OCI-LY1 (cell line): ENCODE data around the gene TMEM26.

Experiments
- EZH2 ChIP-seq: fragments of 200-600 bp; sonication (generic), shearing (Covaris generic); IDR thresholded peaks from 2 replicates; pipeline ENCODE4 v1.8.0; 2017; ENCODE audit warnings: borderline replicate concordance, mixed run types, mild to moderate bottlenecking, antibody characterized with exemption, low read length, moderate library complexity, mixed read lengths
- TF ChIP-seq, protein P1 (sequence below): fragments of 200-600 bp; sonication (generic), shearing (Covaris generic); IDR thresholded peaks from 2 replicates; pipeline ENCODE4 v1.5.1; 2017; ENCODE audit warnings: mild to moderate bottlenecking, antibody characterized with exemption, low read length, moderate library complexity, mixed read lengths

DNA sequence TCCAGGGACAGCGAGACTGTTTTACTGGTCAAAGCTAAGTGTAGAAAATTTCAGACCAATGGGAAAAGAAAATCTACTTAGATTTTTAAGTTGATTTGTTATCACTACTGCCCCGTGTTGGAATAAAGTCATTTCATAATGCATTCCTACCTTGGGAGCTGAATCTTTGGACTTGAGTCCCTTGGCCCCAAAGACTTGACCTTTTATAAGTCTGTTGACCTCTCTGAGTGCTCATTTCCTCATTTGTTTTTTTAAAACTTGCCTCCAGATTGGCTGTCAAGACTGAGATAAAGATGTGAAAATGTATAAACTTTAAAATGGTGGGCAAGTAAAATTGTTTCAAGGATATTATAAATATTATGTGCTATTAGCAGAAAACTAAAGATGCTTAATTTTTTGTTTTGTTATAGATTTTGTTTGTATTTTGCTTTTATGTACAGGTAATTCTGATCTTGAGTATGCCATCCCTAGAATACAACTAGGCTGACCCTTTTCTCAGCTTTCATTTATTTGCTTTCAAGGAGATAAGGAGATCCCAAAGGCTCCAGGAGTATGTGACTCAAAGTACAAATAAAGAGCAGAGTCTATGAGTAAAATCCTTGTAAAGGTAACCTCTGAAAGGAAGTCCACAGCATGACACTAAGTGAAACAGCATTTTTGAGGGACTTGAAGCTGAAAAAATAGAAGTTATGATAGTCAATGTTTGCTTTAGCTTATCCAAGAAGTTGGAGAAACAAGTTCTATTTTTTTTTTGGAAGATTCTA is 54.6 kb downstream of the TMEM26 start:
- TF ChIP-seq, protein P1, sequence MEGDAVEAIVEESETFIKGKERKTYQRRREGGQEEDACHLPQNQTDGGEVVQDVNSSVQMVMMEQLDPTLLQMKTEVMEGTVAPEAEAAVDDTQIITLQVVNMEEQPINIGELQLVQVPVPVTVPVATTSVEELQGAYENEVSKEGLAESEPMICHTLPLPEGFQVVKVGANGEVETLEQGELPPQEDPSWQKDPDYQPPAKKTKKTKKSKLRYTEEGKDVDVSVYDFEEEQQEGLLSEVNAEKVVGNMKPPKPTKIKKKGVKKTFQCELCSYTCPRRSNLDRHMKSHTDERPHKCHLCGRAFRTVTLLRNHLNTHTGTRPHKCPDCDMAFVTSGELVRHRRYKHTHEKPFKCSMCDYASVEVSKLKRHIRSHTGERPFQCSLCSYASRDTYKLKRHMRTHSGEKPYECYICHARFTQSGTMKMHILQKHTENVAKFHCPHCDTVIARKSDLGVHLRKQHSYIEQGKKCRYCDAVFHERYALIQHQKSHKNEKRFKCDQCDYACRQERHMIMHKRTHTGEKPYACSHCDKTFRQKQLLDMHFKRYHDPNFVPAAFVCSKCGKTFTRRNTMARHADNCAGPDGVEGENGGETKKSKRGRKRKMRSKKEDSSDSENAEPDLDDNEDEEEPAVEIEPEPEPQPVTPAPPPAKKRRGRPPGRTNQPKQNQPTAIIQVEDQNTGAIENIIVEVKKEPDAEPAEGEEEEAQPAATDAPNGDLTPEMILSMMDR, result no peak
- TF ChIP-seq EZH2, result no peak
